H1 (cell line): ENCODE results near the gene PUSL1. TPM values are rescaled to one million over a fixed set of nuclear protein-coding genes. Genes with fewer than 3 reads are reported as not detected.

Experiments
- CTCF ChIA-PET: fragments of 300-600 bp; sonication (Branson Sonifier 250); formaldehyde crosslinking; loops from one replicate; lab custom pipeline; 2021; ENCODE audit not compliant: partially characterized antibody; lab: Charles Lee
- POLR2A ChIA-PET: fragments of 300-600 bp; sonication (Branson Sonifier 250); formaldehyde crosslinking; loops from one replicate; lab custom pipeline; 2021; ENCODE audit warnings: inconsistent platforms; ENCODE audit not compliant: partially characterized antibody; lab: Charles Lee
- DNase-seq, 2 experiments: peaks; one replicate each; pipeline versions ENCODE4 v3.0.0 to v3.0.0-alpha.2; 2010 to 2022; ENCODE audit warnings: low spot score in 2 of 2, low read depth in 1 of 2, mixed read lengths in 1 of 2
- FAIRE-seq: peaks from 2 replicates; lab custom pipeline; 2011; peaks lifted over from hg19 to GRCh38; lab: Jason Lieb, UNC
- H2AFZ ChIP-seq: 2 replicates; pipeline ENCODE4 v1.8.1; 2012; ENCODE audit warnings: low read length, inconsistent platforms
- H2AK5ac ChIP-seq: 2 replicates; pipeline ENCODE4 v1.6.1; 2013; ENCODE audit warnings: low read depth, low read length
- H2BK120ac ChIP-seq: replicated peaks from 2 replicates; pipeline ENCODE3; 2013; ENCODE audit warnings: low read depth, low read length, inconsistent platforms
- H2BK12ac ChIP-seq: 2 replicates; pipeline ENCODE4 v1.6.1; 2013; ENCODE audit warnings: low read depth, low read length
- H2BK15ac ChIP-seq: 2 replicates; pipeline ENCODE4 v1.6.1; 2013; ENCODE audit warnings: low read length
- H2BK20ac ChIP-seq: 2 replicates; pipeline ENCODE4 v1.6.1; 2013; ENCODE audit warnings: low read length
- H2BK5ac ChIP-seq: 2 replicates; pipeline ENCODE4 v1.6.1; 2013; ENCODE audit warnings: low read depth, low read length
- H3K14ac ChIP-seq: 2 replicates; pipeline ENCODE4 v1.6.1; 2013; ENCODE audit warnings: inconsistent platforms; ENCODE audit not compliant: insufficient read length
- H3K18ac ChIP-seq: 2 replicates; pipeline ENCODE4 v1.6.1; 2013; ENCODE audit warnings: low read length; ENCODE audit errors: extremely low read depth
- H3K23ac ChIP-seq: 2 replicates; pipeline ENCODE4 v1.6.1; 2013; ENCODE audit warnings: inconsistent platforms; ENCODE audit not compliant: insufficient read length
- H3K23me2 ChIP-seq: 2 replicates; pipeline ENCODE4 v1.6.1; 2013; ENCODE audit warnings: low read depth, low read length
- H3K27ac ChIP-seq: 2 replicates; pipeline ENCODE4 v1.6.1; 2011; ENCODE audit warnings: low read depth, low read length, inconsistent platforms
- H3K27me3 ChIP-seq, 4 experiments: replicated peaks in 1 of 4; 1 replicate in 1 of 4; 2 replicates in 3 of 4; pipeline versions ENCODE4 v1.6.1 to v1.8.1; 2011 to 2013; ENCODE audit warnings: low read length in 3 of 4, mild to moderate bottlenecking in 3 of 4, inconsistent platforms in 2 of 4, mixed read lengths in 2 of 4, moderate library complexity in 1 of 4; ENCODE audit not compliant: control insufficient read depth in 3 of 4, insufficient read depth in 3 of 4; ENCODE audit errors: extremely low read depth in 1 of 4
- H3K36me3 ChIP-seq, 4 experiments: 2 replicates each; pipeline versions ENCODE4 v1.6.1 to v1.8.1; 2011 to 2013; ENCODE audit warnings: mild to moderate bottlenecking in 4 of 4, low read length in 3 of 4, moderate library complexity in 2 of 4, control low read depth in 1 of 4, inconsistent platforms in 1 of 4; ENCODE audit not compliant: insufficient read depth in 4 of 4, control insufficient read depth in 2 of 4
- H3K4ac ChIP-seq: replicated peaks from 2 replicates; pipeline ENCODE3; 2013; ENCODE audit warnings: low read length, low read depth, mixed read lengths, inconsistent platforms; ENCODE audit not compliant: insufficient read length
- H3K4me1 ChIP-seq, 4 experiments: replicated peaks in 1 of 4; 1 replicate in 1 of 4; 2 replicates in 3 of 4; pipeline versions ENCODE4 v1.6.1 to v1.8.1; 2011 to 2013; ENCODE audit warnings: low read length in 3 of 4, inconsistent platforms in 2 of 4, mixed read lengths in 1 of 4; ENCODE audit not compliant: insufficient read depth in 4 of 4, control insufficient read depth in 3 of 4
- H3K4me2 ChIP-seq, 2 experiments: 2 replicates each; pipeline versions ENCODE4 v1.6.1 to v1.8.1; 2011 to 2013; ENCODE audit warnings: low read depth in 2 of 2, low read length in 2 of 2, control low read depth in 1 of 2, inconsistent platforms in 1 of 2, mild to moderate bottlenecking in 1 of 2; ENCODE audit not compliant: insufficient read depth in 1 of 2
- H3K4me3 ChIP-seq, 4 experiments: fragments of 200-600, 300-600 bp in 1 of 4; sonication (generic), shearing (Covaris generic), sonication (Bioruptor Twin) in 1 of 4; 2 replicates each; pipeline versions ENCODE4 v1.5.1 to v1.8.1; 2011 to 2016; ENCODE audit warnings: low read length in 4 of 4, low read depth in 3 of 4, control low read depth in 2 of 4, inconsistent platforms in 2 of 4, mild to moderate bottlenecking in 2 of 4, mixed read lengths in 1 of 4, moderate library complexity in 1 of 4; ENCODE audit not compliant: insufficient read depth in 2 of 4; ENCODE audit errors: extremely low read depth in 1 of 4
- H3K56ac ChIP-seq: replicated peaks from 2 replicates; pipeline ENCODE3; 2013; ENCODE audit warnings: low read depth, mild to moderate bottlenecking, mixed read lengths, low read length, inconsistent platforms; ENCODE audit not compliant: insufficient read length
- H3K79me1 ChIP-seq: 2 replicates; pipeline ENCODE4 v1.6.1; 2013; ENCODE audit warnings: low read depth, low read length, control low read depth
- H3K79me2 ChIP-seq, 2 experiments: 2 replicates each; pipeline versions ENCODE4 v1.6.1 to v1.8.1; 2012 to 2013; ENCODE audit warnings: low read length in 2 of 2, mild to moderate bottlenecking in 2 of 2, inconsistent platforms in 1 of 2; ENCODE audit not compliant: insufficient read depth in 2 of 2, control insufficient read depth in 1 of 2
- H3K9ac ChIP-seq, 4 experiments: replicated peaks in 1 of 4; 1 replicate in 1 of 4; 2 replicates in 3 of 4; pipeline versions ENCODE4 v1.6.1 to v1.8.1; 2011 to 2013; ENCODE audit warnings: low read depth in 3 of 4, low read length in 3 of 4, control low read depth in 2 of 4, mild to moderate bottlenecking in 2 of 4, moderate library complexity in 2 of 4, inconsistent platforms in 1 of 4; ENCODE audit errors: extremely low read depth in 1 of 4
- H3K9me3 ChIP-seq, 2 experiments: 2 replicates each; pipeline versions ENCODE4 v1.6.1 to v1.8.1; 2012 to 2013; ENCODE audit warnings: mild to moderate bottlenecking in 2 of 2, moderate library complexity in 2 of 2, control low read depth in 1 of 2, inconsistent platforms in 1 of 2, low read depth in 1 of 2, low read length in 1 of 2, mixed read lengths in 1 of 2; ENCODE audit not compliant: insufficient read depth in 2 of 2
- H4K20me1 ChIP-seq, 2 experiments: replicated peaks in 1 of 2; 2 replicates each; pipeline versions ENCODE3 to v1.8.1; 2011 to 2013; ENCODE audit warnings: inconsistent platforms in 2 of 2, low read length in 2 of 2, mild to moderate bottlenecking in 1 of 2; ENCODE audit not compliant: insufficient read depth in 2 of 2, control insufficient read depth in 1 of 2
- H4K5ac ChIP-seq: 2 replicates; pipeline ENCODE4 v1.6.1; 2013; ENCODE audit warnings: low read length, low read depth, mixed read lengths, inconsistent platforms; ENCODE audit not compliant: insufficient read length
- H4K8ac ChIP-seq: 2 replicates; pipeline ENCODE4 v1.8.0; 2013; ENCODE audit warnings: mild to moderate bottlenecking, moderate library complexity, low read length, inconsistent platforms; ENCODE audit not compliant: insufficient read depth; ENCODE audit errors: extremely low read depth
- H4K91ac ChIP-seq: replicated peaks from 2 replicates; pipeline ENCODE3; 2013; ENCODE audit warnings: low read length, mixed read lengths, inconsistent platforms; ENCODE audit not compliant: insufficient read length
- CBX8 ChIP-seq: fragments of 300-800, 300-1000 bp; sonication (generic); IDR thresholded peaks from 2 replicates; pipeline ENCODE4 v1.7.1; 2016; ENCODE audit warnings: low read depth, low read length, borderline replicate concordance
- CTBP2 ChIP-seq: IDR thresholded peaks from 2 replicates; pipeline ENCODE4 v1.7.0; 2011; ENCODE audit warnings: borderline replicate concordance, mild to moderate bottlenecking, moderate library complexity, mixed read lengths, low read length; ENCODE audit not compliant: insufficient read depth, insufficient read length
- JUN ChIP-seq: IDR thresholded peaks from 2 replicates; pipeline ENCODE4 v1.6.1; 2011; ENCODE audit warnings: low read depth, mild to moderate bottlenecking, improper control_type of control experiment, low read length
- MAX ChIP-seq: IDR thresholded peaks from 2 replicates; pipeline ENCODE4 v1.6.1; 2012; ENCODE audit warnings: inconsistent platforms
- NANOG ChIP-seq: IDR thresholded peaks from 2 replicates; pipeline ENCODE4 v1.6.1; 2011; ENCODE audit warnings: low read length, low read depth, mild to moderate bottlenecking, inconsistent platforms; ENCODE audit not compliant: insufficient read depth, poor library complexity, severe bottlenecking
- NRF1 ChIP-seq: IDR thresholded peaks from 2 replicates; pipeline ENCODE4 v1.6.1; 2011; ENCODE audit warnings: mild to moderate bottlenecking, low read depth, low read length, improper control_type of control experiment
- SP2 ChIP-seq: IDR thresholded peaks from 2 replicates; pipeline ENCODE4 v1.6.1; 2012; ENCODE audit warnings: mild to moderate bottlenecking, low read length, inconsistent platforms
- WGBS, 2 experiments: shearing (Covaris generic) in 1 of 2; methylation state at CpG; one replicate each; pipeline versions ENCODE4 v1.1.6 to v1.1.7; 2013 to 2015; ENCODE audit warnings: low lambda C conversion rate in 2 of 2, mixed read lengths in 2 of 2, inconsistent platforms in 1 of 2, low coverage in 1 of 2, missing lambda C conversion rate in 1 of 2; ENCODE audit not compliant: insufficient replicate concordance in 2 of 2, insufficient coverage in 1 of 2, insufficient read length in 1 of 2; ENCODE audit errors: extremely low coverage in 1 of 2, missing lambda C conversion rate in 1 of 2; 5-methylcytosine and 5-hydroxymethylcytosine counted together
- polyA plus RNA-seq, 7 experiments: library from polyadenylated mRNA; depleted of rRNA in 3 of 7; stranded (reverse) in 5 of 7; unstranded in 2 of 7; fragments of >200 nt in 5 of 7; fragments of 200-250 nt in 2 of 7; gene quantifications; 1 replicate in 5 of 7; 2 replicates in 1 of 7; 4 replicates in 1 of 7; pipeline versions ENCODE4 v1.2.1 to v1.2.3, GENCODE V29; 2011 to 2013; ENCODE audit warnings: missing spikeins in 2 of 7, mixed read lengths in 2 of 7
- total RNA-seq: library from RNA; stranded (reverse); fragmentation: NEBNext Ultra II Directional; extraction: Animal tissue kit (Norgen Biotek cat#: 25700); gene quantifications from 2 replicates; pipeline ENCODE4 v1.2.1, GENCODE V29; 2021

PUSL1 gene
- total and polyA plus RNA-seq, 2 of the 8 experiments (the other 6 are each of a cell fraction or from before 2014, with no cell fraction given) = 38.8 to 87.4 TPM

GRCh38 chr1:1303736-1304135 lies 4.7 kb upstream of the PUSL1 start:
- H3K79me2 ChIP-seq = peaks cover 0 to 6% of the 10 kb centered on the region in 2 experiments; a peak in 1 of 4 replicates
- H3K18ac ChIP-seq = no peak overlapping the region
- no peak overlapping the region for H2AFZ ChIP-seq
- no peak overlapping the region for H3K4ac ChIP-seq
- no peaks in the 10 kb centered on the region for H3K36me3 ChIP-seq
- H2BK12ac ChIP-seq = peak overlapping the region; percentile 96; the same call in 1 of the 2 replicates
- H4K8ac ChIP-seq = peak overlapping the region; percentile 79
- peak overlapping the region; percentile 75; the same call in 1 of the 2 replicates for H2BK5ac ChIP-seq
- peaks cover 13% of the 10 kb centered on the region; the same call in 1 of the 2 replicates for H3K23me2 ChIP-seq
- peaks cover 4% of the 10 kb centered on the region; the same call in 1 of the 2 replicates for H3K79me1 ChIP-seq
- H4K5ac ChIP-seq = no peak overlapping the region
- peaks cover 0 to 31% (median 23%) of the 10 kb centered on the region in 4 experiments; a peak in 6 of 7 replicates for H3K4me1 ChIP-seq
- POLR2A ChIA-PET = interaction anchor here (0.6 to 2.9 kb wide), 2 partner anchors 9 to 147 kb away, joined by 3 to 11 read pairs; no protein-coding TSS in a partner anchor
- H4K91ac ChIP-seq = peak overlapping the region; percentile 74
- H3K4me2 ChIP-seq = no peak overlapping the region
- no peak overlapping the region for H3K23ac ChIP-seq
- H3K14ac ChIP-seq = no peak overlapping the region
- 94% methylated on average over 13 of the region's 13 CpGs; no CpG with 5 or more reads in 1 of the 2 experiments for WGBS, 2 experiments
- peaks cover 0 to 4% (median 1%) of the 10 kb centered on the region in 4 experiments; a peak in 1 of 7 replicates for H3K27me3 ChIP-seq
- H3K9me3 ChIP-seq = no peaks in the 10 kb centered on the region
- H2BK120ac ChIP-seq = no peak overlapping the region
- H2BK20ac ChIP-seq = no peak overlapping the region
- TF ChIP-seq NANOG (no peak), JUN (no peak), CTBP2 (no peak), CBX8 (no peak), SP2 (no peak), MAX (no peak), NRF1 (no peak)
- H3K9ac ChIP-seq = no peak overlapping the region
- H3K4me3 ChIP-seq = no peak overlapping the region
- H2AK5ac ChIP-seq = peak overlapping the region; percentile 65; the same call in 1 of the 2 replicates
- H2BK15ac ChIP-seq = peak overlapping the region; percentile 31; the same call in 1 of the 2 replicates
- no peak for DNase-seq
- CTCF ChIA-PET = interaction anchor here (0.6 to 2.1 kb wide), 5 partner anchors 13 to 327 kb away, joined by 3 to 17 read pairs (median 4); no protein-coding TSS in a partner anchor
- H3K56ac ChIP-seq = no peak overlapping the region
- no peak for FAIRE-seq
- H3K27ac ChIP-seq = no peak overlapping the region
- peaks cover 5 to 23% of the 10 kb centered on the region in 2 experiments for H4K20me1 ChIP-seq
